HG03045 (cell line): ENCODE results near the gene CRIP3.

Experiments used
- ATAC-seq: cut with Tn5 transposase; IDR thresholded peaks from one replicate; pipeline ENCODE4 v1.9.1; 2021; ENCODE audit warnings: mild to moderate bottlenecking, moderate library complexity; ENCODE audit not compliant: unreplicated experiment

The CRIP3 gene

DNA sequence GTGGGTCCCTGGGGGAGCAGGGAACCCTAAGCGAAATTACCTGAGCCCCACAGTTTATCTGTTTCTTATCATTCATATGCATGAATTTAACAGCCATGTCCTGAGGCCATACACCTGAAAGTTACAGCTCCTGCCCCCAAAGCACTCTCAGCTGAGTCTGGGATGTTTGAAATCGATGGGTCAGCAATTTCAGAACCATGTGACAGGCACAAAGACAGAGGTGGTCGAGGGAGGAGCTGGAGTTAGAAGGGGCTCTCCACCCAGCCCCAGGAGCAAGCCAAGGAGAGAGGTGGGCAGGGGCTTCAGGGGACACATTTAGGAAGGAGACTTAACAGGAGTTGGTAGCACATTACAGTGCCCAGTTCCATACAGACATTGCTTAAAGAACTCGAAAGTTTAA, 50.4 kb downstream of the CRIP3 start:
- no peak for ATAC-seq

DNA sequence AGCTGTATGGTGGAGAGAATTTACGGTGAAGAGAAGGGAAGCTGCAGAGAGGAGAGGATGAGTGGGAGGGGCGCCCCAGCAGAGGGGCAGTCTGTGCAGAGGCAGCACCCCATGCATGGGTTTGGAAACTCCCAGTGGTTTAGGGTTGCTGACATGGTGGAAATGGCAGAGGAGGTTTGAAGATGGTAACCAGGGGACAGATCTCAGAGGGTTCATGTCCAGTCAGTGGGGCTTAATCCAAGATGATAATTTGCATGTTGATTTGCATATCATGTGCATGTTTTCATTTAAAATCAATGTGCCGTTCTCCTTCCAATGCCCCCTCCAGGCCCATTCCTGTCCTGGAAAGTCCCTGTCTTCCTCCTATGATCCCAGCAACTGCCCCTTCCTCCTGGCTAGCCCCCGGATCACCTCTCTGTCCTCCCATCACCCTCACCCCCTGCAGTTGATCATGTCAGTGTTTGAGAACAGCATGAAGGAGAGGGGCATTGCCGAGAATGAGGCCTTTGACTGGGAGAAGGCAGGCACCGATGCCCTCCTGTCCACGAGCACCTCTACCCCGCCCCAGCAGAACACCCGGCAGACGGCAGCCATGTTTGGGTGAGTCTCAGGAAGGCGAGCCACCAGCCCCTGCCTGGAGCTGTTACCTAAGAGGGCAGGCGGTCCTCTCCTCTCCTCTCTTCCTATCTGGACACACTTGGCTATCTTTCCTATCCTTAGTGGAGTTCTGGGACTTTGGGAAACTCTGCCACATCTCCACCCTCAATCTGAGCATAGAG, 51.1 kb downstream of the CRIP3 start:
- ATAC-seq = no peak

DNA sequence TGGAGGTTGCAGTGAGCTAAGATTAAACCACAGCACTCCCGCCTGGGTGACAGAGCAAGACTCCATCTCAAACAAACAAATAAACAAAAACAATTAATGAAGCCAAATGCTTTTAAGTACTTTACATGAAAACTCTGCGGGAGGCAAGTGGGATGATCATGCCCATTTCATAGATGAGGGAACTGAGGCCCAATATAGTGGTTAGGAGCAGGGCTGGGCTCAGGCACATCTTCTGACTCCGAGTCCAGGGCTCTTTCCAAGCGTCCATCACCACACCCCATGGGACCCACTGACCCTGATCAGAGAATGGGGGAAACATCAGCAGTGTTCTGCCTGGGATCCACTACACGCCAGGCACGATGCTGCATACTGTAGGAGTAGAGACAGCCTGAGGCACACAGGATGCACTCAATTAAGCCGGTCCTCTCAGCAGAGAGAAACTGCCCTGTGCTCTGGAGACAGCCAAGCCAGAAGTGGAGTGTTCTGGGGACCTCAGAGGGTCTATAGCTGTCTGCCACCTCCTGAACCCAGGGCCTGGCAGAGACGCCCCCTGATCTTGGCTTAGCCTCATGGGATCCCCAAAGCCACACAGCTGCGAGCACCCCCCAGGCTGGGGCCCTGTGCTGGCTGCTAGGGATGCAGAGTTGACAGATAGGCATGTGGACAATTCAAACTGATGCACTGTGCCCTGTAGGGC, 51.8 kb downstream of the CRIP3 start:
- ATAC-seq = no peak
